Endodermal cell (in vitro differentiated cells): Measurements from ENCODE around the gene ODAD4. TPM values are rescaled to one million over a fixed set of nuclear protein-coding genes. Genes with fewer than 3 reads are reported as not detected.

ENCODE experiments used
- DNase-seq: peaks from one replicate; pipeline ENCODE4 v3.0.0-alpha.2; 2017
- H3K27ac ChIP-seq: 2 replicates; pipeline ENCODE4 v1.5.1; 2013; ENCODE audit warnings: mild to moderate bottlenecking, low read depth, low read length, moderate library complexity
- H3K27me3 ChIP-seq: 2 replicates; pipeline ENCODE4 v1.6.1; 2013; ENCODE audit warnings: mild to moderate bottlenecking, low read length, moderate library complexity; ENCODE audit not compliant: insufficient read depth, control insufficient read depth, poor library complexity, severe bottlenecking
- H3K36me3 ChIP-seq: 2 replicates; pipeline ENCODE4 v1.7.0; 2013; ENCODE audit warnings: mild to moderate bottlenecking, low read length, moderate library complexity; ENCODE audit not compliant: control insufficient read depth, insufficient read depth
- H3K4me1 ChIP-seq: one replicate; pipeline ENCODE4 v1.7.0; 2013; ENCODE audit warnings: low read length; ENCODE audit not compliant: control insufficient read depth, insufficient read depth
- H3K4me3 ChIP-seq: 2 replicates; pipeline ENCODE4 v1.5.1; 2013; ENCODE audit warnings: mild to moderate bottlenecking, low read length, moderate library complexity
- H3K9ac ChIP-seq: 2 replicates; pipeline ENCODE4 v1.6.1; 2013; ENCODE audit warnings: mild to moderate bottlenecking, low read length, moderate library complexity; ENCODE audit not compliant: poor library complexity, severe bottlenecking; ENCODE audit errors: extremely low read depth
- H3K9me3 ChIP-seq: 2 replicates; pipeline ENCODE4 v1.6.1; 2013; ENCODE audit warnings: mild to moderate bottlenecking, low read length, moderate library complexity; ENCODE audit not compliant: control insufficient read depth
- H3K27ac Mint-ChIP-seq: 2 replicates; pipeline ENCODE4 v1.8.0; 2020; ENCODE audit warnings: mixed read lengths
- H3K27me3 Mint-ChIP-seq: 2 replicates; pipeline ENCODE4 v1.8.0; 2021; ENCODE audit warnings: mild to moderate bottlenecking, mixed read lengths; ENCODE audit not compliant: insufficient read depth
- H3K36me3 Mint-ChIP-seq: 2 replicates; pipeline ENCODE4 v1.8.0; 2020; ENCODE audit warnings: low read depth, mixed read lengths
- H3K4me1 Mint-ChIP-seq: 2 replicates; pipeline ENCODE4 v1.8.0; 2020; ENCODE audit warnings: mixed read lengths
- H3K4me3 Mint-ChIP-seq: 2 replicates; pipeline ENCODE4 v1.8.0; 2020; ENCODE audit warnings: mild to moderate bottlenecking, moderate library complexity, mixed read lengths
- H3K9me3 Mint-ChIP-seq: 2 replicates; pipeline ENCODE4 v1.8.0; 2020; ENCODE audit warnings: mild to moderate bottlenecking, mixed read lengths
- CTCF ChIP-seq: fragments of 200-600 bp; sonication (generic); conservative IDR thresholded peaks from 2 replicates; pipeline ENCODE4 v1.5.0; 2021; ENCODE audit warnings: antibody characterized with exemption, mild to moderate bottlenecking
- WGBS, 2 experiments: methylation state at CpG; one replicate each; pipeline versions ENCODE4 v1.1.5 to v1.1.7; 2013; ENCODE audit warnings: missing lambda C conversion rate in 2 of 2, mixed read lengths in 1 of 2; ENCODE audit not compliant: insufficient coverage in 1 of 2, insufficient read length in 1 of 2; 5-methylcytosine and 5-hydroxymethylcytosine counted together
- total RNA-seq, 2 donors: library from RNA; stranded (reverse); fragmentation: NEBNext Ultra II Directional in 1 of 2; extraction: Animal tissue kit (Norgen Biotek cat#: 25700) in 1 of 2; gene quantifications; 2 replicates in 1 of 2; 3 replicates in 1 of 2; pipeline ENCODE4 v1.2.1, GENCODE V29; 2021

ODAD4 gene
- total RNA-seq, 2 donors from 2014 or later = 3.9 to 4.7 TPM

GRCh38 chr17:41939044-41939692, 8.8 kb downstream of the ODAD4 start:
- Mint-ChIP-seq H3K9me3 (no peaks in the 10 kb centered on the region), H3K36me3 (peaks cover 10% of the 10 kb centered on the region), H3K27me3 (no peaks in the 10 kb centered on the region), H3K4me3 (no peak overlapping the region), H3K4me1 (no peaks in the 10 kb centered on the region), H3K27ac (no peak overlapping the region)
- TF ChIP-seq CTCF = no peak
- no peaks in the 10 kb centered on the region for H3K36me3 ChIP-seq
- 94 to 100% methylated on average over 3 to 4 of the region's 4 CpGs for WGBS, 2 experiments
- H3K9ac ChIP-seq = no peak overlapping the region
- H3K4me3 ChIP-seq = no peak overlapping the region
- H3K27ac ChIP-seq = no peak overlapping the region
- no peaks in the 10 kb centered on the region for H3K27me3 ChIP-seq
- no peak for DNase-seq
- H3K4me1 ChIP-seq = no peaks in the 10 kb centered on the region
- H3K9me3 ChIP-seq = no peaks in the 10 kb centered on the region

- DNase-seq = no peak
- WGBS, 2 experiments = 91 to 94% methylated on average over 2 to 6 of the region's 6 CpGs
- H3K9ac ChIP-seq = no peak overlapping the region
- H3K4me1 ChIP-seq = no peaks in the 10 kb centered on the region
- no peaks in the 10 kb centered on the region for H3K27me3 Mint-ChIP-seq
- H3K4me1 Mint-ChIP-seq = no peaks in the 10 kb centered on the region
- no peaks in the 10 kb centered on the region for H3K36me3 ChIP-seq
- TF ChIP-seq CTCF = no peak
- H3K27ac ChIP-seq = no peak overlapping the region
- H3K9me3 ChIP-seq = no peaks in the 10 kb centered on the region
- peaks cover 10% of the 10 kb centered on the region for H3K36me3 Mint-ChIP-seq
- no peak overlapping the region for H3K4me3 ChIP-seq
- H3K27ac Mint-ChIP-seq = no peak overlapping the region
- H3K4me3 Mint-ChIP-seq = no peak overlapping the region
- no peaks in the 10 kb centered on the region for H3K27me3 ChIP-seq
- H3K9me3 Mint-ChIP-seq = no peaks in the 10 kb centered on the region
These were observed 9.3 kb downstream of the ODAD4 start for GRCh38 chr17:41939693-41940090.

DNA sequence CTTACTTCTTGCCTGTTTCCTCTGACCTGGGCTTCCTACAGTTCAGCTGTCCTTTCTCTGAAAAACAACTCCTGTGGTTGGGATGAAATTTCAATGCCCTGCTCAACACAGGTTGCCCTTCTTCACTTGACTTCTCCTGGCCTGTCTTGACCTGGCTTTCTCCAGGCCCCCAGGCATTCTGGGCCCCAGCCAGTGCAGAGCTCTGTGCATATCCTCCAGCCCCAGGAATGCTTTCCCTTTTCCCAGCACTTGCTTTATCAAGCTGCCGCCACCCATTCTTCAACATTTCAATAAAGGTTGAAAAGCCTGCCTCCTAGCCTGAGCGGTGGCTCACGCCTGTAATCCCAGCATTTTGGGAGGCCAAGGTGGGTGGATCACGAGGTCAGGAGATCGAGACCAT, 10.8 kb downstream of the ODAD4 start:
- no peaks in the 10 kb centered on the region for H3K36me3 ChIP-seq
- no peak overlapping the region for H3K27ac ChIP-seq
- H3K4me1 ChIP-seq = no peaks in the 10 kb centered on the region
- 94% methylated on average over 5 of the region's 5 CpGs; no CpG with 5 or more reads in 1 of the 2 experiments for WGBS, 2 experiments
- H3K9me3 ChIP-seq = no peaks in the 10 kb centered on the region
- no peaks in the 10 kb centered on the region for H3K27me3 ChIP-seq
- no peak overlapping the region for H3K9ac ChIP-seq
- no peaks in the 10 kb centered on the region for H3K9me3 Mint-ChIP-seq
- no peaks in the 10 kb centered on the region for H3K27me3 Mint-ChIP-seq
- peaks cover 5% of the 10 kb centered on the region for H3K36me3 Mint-ChIP-seq
- no peak for TF ChIP-seq CTCF
- no peaks in the 10 kb centered on the region for H3K4me1 Mint-ChIP-seq
- no peak for DNase-seq
- peak overlapping the region; percentile 24 for H3K27ac Mint-ChIP-seq
- no peak overlapping the region for H3K4me3 ChIP-seq
- no peak overlapping the region for H3K4me3 Mint-ChIP-seq
